Gastrocnemius medialis (tissue), 4 donors: Measurements from ENCODE around the gene CIZ1. TPM values are rescaled to one million over a fixed set of nuclear protein-coding genes. Genes with fewer than 3 reads are reported as not detected.

Source experiments
- ATAC-seq, 2 donors: fragments of 150-250 bp; one replicate each; pipeline ENCODE4 v1.9.1; 2016
- DNase-seq, 2 donors: peaks; one replicate each; pipeline ENCODE4 v3.0.0-alpha.2; 2019
- H3K27ac ChIP-seq, 4 donors: fragments of 200-600 bp; sonication (generic); 1 replicate in 1 of 4; 2 replicates in 3 of 4; pipeline ENCODE4 v1.5.1; 2016 to 2018; ENCODE audit warnings: mild to moderate bottlenecking in 2 of 4, moderate library complexity in 1 of 4
- H3K27me3 ChIP-seq, 3 donors: fragments of 200-600 bp; sonication (generic) in 2 of 3; 1 replicate in 1 of 3; 2 replicates in 2 of 3; pipeline versions ENCODE4 v1.5.1 to v1.6.0; 2016 to 2019; ENCODE audit warnings: mild to moderate bottlenecking in 1 of 3, moderate library complexity in 1 of 3
- H3K36me3 ChIP-seq, 2 donors: fragments of 200-600 bp; sonication (generic) in 1 of 2; one replicate each; pipeline ENCODE4 v1.5.1; 2017 to 2018
- H3K4me1 ChIP-seq, 2 donors: fragments of 200-600 bp; sonication (generic) in 1 of 2; one replicate each; pipeline ENCODE4 v1.5.1; 2016 to 2017; ENCODE audit warnings: mild to moderate bottlenecking in 2 of 2
- H3K4me3 ChIP-seq, 4 donors: fragments of 200-600 bp; sonication (generic) in 3 of 4; 1 replicate in 1 of 4; 2 replicates in 3 of 4; pipeline ENCODE4 v1.5.1; 2016 to 2019; ENCODE audit warnings: mild to moderate bottlenecking in 2 of 4
- H3K9me3 ChIP-seq, 3 donors: fragments of 200-600 bp; sonication (generic) in 2 of 3; 1 replicate in 1 of 3; 2 replicates in 2 of 3; pipeline ENCODE4 v1.5.1; 2016 to 2019
- POLR2A ChIP-seq, 2 donors: fragments of 450-650 bp; IDR thresholded peaks; one replicate each; pipeline ENCODE4 v1.6.1; 2017; ENCODE audit warnings: antibody characterized with exemption in 2 of 2, mild to moderate bottlenecking in 2 of 2, moderate library complexity in 2 of 2
- in situ Hi-C, 4 donors: fragments of 200-750 bp; cut with MboI; loops; one replicate each; pipeline versions ENCODE4 v1.15.0 to v1.8.0; 2017; ENCODE audit warnings: low sequenced_read_pairs in 4 of 4
- intact Hi-C: fragments of 100-400 bp; cut with DNase I; formaldehyde crosslinking; loops from one replicate; pipeline ENCODE4 v1.15.1; 2023; ENCODE audit warnings: low total_unique reads
- total RNA-seq, 4 donors: library from RNA; depleted of rRNA; stranded (reverse); fragments of >200 nt; gene quantifications; one replicate each; pipeline versions ENCODE4 v1.1.0 to v1.2.3, GENCODE V29; 2016
- TF ChIP-seq, protein P1 (sequence below), 5 experiments: fragments of 450-650 bp in 3 of 5; fragments of 200-600 bp in 2 of 5; sonication (generic) in 2 of 5; IDR thresholded peaks in 4 of 5; conservative IDR thresholded peaks in 1 of 5; 1 replicate in 4 of 5; 2 replicates in 1 of 5; pipeline ENCODE4 v1.5.1; 2016 to 2019; ENCODE audit warnings: antibody characterized with exemption in 5 of 5, mild to moderate bottlenecking in 3 of 5, moderate library complexity in 3 of 5

The CIZ1 gene
- total RNA-seq, 4 donors from 2014 or later = 47.8 to 61.3 (median 53.0) TPM

DNA sequence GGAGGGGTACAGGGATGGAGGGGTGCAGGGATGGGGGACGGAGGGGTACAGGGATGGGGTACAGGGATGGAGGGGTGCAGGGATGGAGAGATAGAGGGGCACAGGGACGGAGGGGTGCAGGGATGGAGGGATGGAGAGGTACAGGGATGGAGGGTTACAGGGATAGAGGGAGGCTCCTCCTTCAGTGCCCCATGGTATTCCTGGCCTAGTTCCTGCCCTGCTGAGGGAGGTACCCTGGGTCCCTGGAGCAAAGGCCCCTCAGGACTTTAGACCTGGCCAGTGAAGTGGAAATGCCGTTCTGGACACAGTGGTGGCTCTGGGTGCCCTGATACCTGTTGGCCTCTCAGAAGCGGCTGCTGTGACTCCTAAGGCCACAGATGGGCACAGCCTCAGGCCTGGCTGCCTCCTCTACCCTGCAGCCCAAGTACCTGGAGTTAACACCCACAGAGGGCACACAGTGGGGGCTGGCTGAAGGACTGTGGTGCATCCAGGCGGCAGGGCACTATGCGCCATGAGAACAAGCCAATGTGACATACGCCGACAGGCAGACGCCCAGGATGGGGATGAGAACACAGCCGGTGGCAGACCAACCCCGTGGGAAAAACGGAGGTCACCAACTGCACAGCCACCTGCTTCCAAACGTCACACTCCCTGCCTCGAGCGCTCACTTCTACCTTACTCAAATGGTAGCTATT, 72.3 kb downstream of the CIZ1 start:
- H3K27me3 ChIP-seq = no peaks in the 10 kb centered on the region
- in situ Hi-C loops (loop anchor here in 3 of 4 donors (10.0 to 25.0 kb wide), 2 partner anchors 157 to 164 kb away; no protein-coding TSS in a partner anchor), intact Hi-C loops (loop anchor here (5.0 kb wide), 2 partner anchors 37 to 177 kb away; no protein-coding TSS in a partner anchor)
- H3K27ac ChIP-seq = peak overlapping the region in 2 of 4 donors; percentile 33 to 57
- peaks cover 8 to 10% of the 10 kb centered on the region in 2 donors for H3K4me1 ChIP-seq
- DNase-seq (peak in 1 of 2 donors; percentile 66), ATAC-seq (peak in 1 of 2 donors; percentile 31)
- H3K4me3 ChIP-seq = no peak overlapping the region
- H3K9me3 ChIP-seq = no peaks in the 10 kb centered on the region
- peaks cover 0 to 29% of the 10 kb centered on the region in 2 donors for H3K36me3 ChIP-seq
- no peak for TF ChIP-seq POLR2A (IDR thresholded peaks at IDR 0.05)
- TF ChIP-seq, protein P1, sequence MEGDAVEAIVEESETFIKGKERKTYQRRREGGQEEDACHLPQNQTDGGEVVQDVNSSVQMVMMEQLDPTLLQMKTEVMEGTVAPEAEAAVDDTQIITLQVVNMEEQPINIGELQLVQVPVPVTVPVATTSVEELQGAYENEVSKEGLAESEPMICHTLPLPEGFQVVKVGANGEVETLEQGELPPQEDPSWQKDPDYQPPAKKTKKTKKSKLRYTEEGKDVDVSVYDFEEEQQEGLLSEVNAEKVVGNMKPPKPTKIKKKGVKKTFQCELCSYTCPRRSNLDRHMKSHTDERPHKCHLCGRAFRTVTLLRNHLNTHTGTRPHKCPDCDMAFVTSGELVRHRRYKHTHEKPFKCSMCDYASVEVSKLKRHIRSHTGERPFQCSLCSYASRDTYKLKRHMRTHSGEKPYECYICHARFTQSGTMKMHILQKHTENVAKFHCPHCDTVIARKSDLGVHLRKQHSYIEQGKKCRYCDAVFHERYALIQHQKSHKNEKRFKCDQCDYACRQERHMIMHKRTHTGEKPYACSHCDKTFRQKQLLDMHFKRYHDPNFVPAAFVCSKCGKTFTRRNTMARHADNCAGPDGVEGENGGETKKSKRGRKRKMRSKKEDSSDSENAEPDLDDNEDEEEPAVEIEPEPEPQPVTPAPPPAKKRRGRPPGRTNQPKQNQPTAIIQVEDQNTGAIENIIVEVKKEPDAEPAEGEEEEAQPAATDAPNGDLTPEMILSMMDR (IDR thresholded peaks at IDR 0.05 in 4 of 5, conservative IDR thresholded peaks at IDR 0.05 in 1 of 5) = no peak

DNA sequence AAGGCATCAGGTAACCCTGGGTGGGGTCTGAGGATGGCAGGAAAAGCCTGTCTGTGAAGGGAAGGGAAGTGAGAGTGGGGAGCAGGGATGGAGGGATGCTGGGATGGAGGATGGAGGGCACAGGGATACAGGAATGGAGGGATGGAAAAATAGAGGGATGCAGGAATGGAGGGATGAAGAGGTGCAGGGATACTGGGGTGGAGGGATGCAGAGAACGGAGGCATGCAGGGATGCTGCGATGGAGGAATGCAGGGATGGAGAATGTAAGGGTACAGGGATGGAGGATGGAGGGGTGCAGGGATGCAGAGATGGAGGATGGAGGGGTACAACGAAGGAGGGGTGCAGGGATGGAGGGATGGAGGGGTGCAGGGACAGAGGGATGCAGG, 72.9 kb downstream of the CIZ1 start:
- in situ Hi-C loops = loop anchor here in 3 of 4 donors (10.0 to 25.0 kb wide), 2 partner anchors 156 to 164 kb away; no protein-coding TSS in a partner anchor
- TF ChIP-seq, protein P1 (IDR thresholded peaks at IDR 0.05 in 4 of 5, conservative IDR thresholded peaks at IDR 0.05 in 1 of 5) = no peak
- TF ChIP-seq POLR2A (IDR thresholded peaks at IDR 0.05) = no peak
- Histone ChIP-seq H3K27ac (no peak overlapping the region), H3K4me3 (no peak overlapping the region), H3K27me3 (no peaks in the 10 kb centered on the region), H3K9me3 (no peaks in the 10 kb centered on the region), H3K4me1 (peaks cover 8 to 10% of the 10 kb centered on the region in 2 donors), H3K36me3 (peaks cover 0 to 26% of the 10 kb centered on the region in 2 donors)
- DNase-seq = no peak
- ATAC-seq = no peak
- intact Hi-C loops = loop anchor here (5.0 kb wide), 2 partner anchors 36 to 176 kb away; no protein-coding TSS in a partner anchor

DNA sequence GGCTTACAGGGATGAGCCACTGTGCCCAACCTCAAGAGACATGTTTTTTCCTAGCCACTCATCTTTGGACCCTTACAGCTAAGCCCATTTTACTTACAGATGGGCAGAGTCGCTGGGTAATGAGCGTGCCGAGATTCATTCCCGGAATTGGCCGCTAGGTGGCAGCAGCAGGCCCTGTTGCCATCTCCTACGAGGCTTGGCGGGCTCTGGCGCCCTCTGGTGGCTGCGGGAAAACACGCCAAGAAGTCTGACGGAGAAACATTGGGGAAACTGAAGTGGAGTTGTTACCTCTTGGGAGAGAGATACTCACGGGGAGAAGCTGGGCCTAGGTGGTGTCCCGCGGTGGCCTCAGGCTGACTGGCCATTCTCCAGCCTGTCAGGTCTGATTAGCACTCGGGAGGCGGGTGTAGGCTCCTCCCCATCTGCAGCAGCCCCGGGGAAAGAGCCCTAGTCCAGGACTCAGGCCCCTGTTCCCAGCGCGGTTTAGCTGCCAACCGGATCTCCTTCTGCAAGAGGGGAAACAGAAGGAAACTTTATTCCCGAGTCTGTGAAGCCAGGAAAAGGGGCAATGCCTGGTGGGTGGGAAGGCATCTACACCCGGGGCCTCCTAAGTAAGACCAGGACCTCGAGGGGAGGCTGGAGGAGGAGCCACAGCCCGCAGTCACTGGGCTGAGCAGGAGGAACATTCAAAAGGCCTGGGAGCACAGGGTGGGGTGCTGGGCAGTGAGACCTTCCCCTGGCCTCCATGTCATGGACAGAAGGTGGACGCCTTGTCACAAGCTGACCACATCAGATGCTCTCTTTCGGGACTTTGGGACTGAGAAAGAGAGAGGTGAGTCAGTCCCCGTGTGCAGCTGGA, 73.5 kb downstream of the CIZ1 start:
- DNase-seq = peak; percentile 83 to 88
- in situ Hi-C loops = loop anchor here in 3 of 4 donors (10.0 to 25.0 kb wide), 2 partner anchors 156 to 163 kb away; no protein-coding TSS in a partner anchor
- TF ChIP-seq, protein P1 (IDR thresholded peaks at IDR 0.05 in 4 of 5, conservative IDR thresholded peaks at IDR 0.05 in 1 of 5) = peak; percentile 100
- TF ChIP-seq POLR2A (IDR thresholded peaks at IDR 0.05) = no peak
- ATAC-seq = peak; percentile 68 to 75
- peak overlapping the region in 1 of 4 donors; percentile 29 for H3K27ac ChIP-seq
- H3K36me3 ChIP-seq = peaks cover 0 to 21% of the 10 kb centered on the region in 2 donors
- H3K4me1 ChIP-seq = peaks cover 8 to 10% of the 10 kb centered on the region in 2 donors
- H3K4me3 ChIP-seq = no peak overlapping the region
- no peaks in the 10 kb centered on the region for H3K27me3 ChIP-seq
- no peaks in the 10 kb centered on the region for H3K9me3 ChIP-seq
- intact Hi-C loops = loop anchor here (5.0 kb wide), 2 partner anchors 36 to 176 kb away; no protein-coding TSS in a partner anchor
